Measurements from ENCODE around the gene CLEC17A. TPM values are rescaled to one million over a fixed set of nuclear protein-coding genes. Genes with fewer than 3 reads are reported as not detected.
A peak's percentile ranks its signal among the peaks of the same experiment; 100 is the strongest.

CLEC17A gene
- total RNA-seq, 2 experiments from 2014 or later = 27.4 to 51.1 TPM

- no peak for TF ChIP-seq EZH2phosphoT487 (IDR thresholded peaks at IDR 0.05; ENCODE audit: borderline replicate concordance, low read depth, low read length)
- no peak for DNase-seq (ENCODE audit: low spot score)
- H3K79me2 ChIP-seq (ENCODE audit: insufficient read depth, low read depth, low read length) = peaks cover 16% of the 10 kb centered on the region
- peaks cover 15% of the 10 kb centered on the region for H3K4me1 ChIP-seq (ENCODE audit: insufficient read depth, low read length, poor library complexity, severe bottlenecking)
- H3K27ac ChIP-seq (ENCODE audit: low read depth, low read length, poor library complexity, severe bottlenecking) = no peak overlapping the region
- POLR2A ChIA-PET = no interaction called here
- intact Hi-C loops (cut with micrococcal nuclease; ENCODE audit: unreplicated experiment) = no loop called here
- no peak overlapping the region for H3K4me3 ChIP-seq (ENCODE audit: low read depth, low read length, poor library complexity, severe bottlenecking)
- H3K36me3 ChIP-seq (ENCODE audit: insufficient read depth, low read length) = peaks cover 54% of the 10 kb centered on the region
- H2AFZ ChIP-seq (ENCODE audit: low read length) = no peak overlapping the region
- H4K20me1 ChIP-seq (ENCODE audit: insufficient read depth, low read length) = peaks cover 4% of the 10 kb centered on the region; the same call in 1 of the 2 replicates
- no peaks in the 10 kb centered on the region for H3K9me2 ChIP-seq (ENCODE audit: insufficient read depth, low read length)
- CTCF ChIA-PET (ENCODE audit: unreplicated experiment) = no interaction called here
- no TSS peak for BruUV-seq (replicated peaks)
- no peaks in the 10 kb centered on the region for H3K9me3 ChIP-seq (ENCODE audit: low read length)
- no peak overlapping the region for H3K4me2 ChIP-seq (ENCODE audit: low read length)
Measured at GRCh38 chr19:14567079-14567478, 15.8 kb upstream of the CLEC17A start.

- intact Hi-C loops (cut with micrococcal nuclease; ENCODE audit: unreplicated experiment) = no loop called here
Measured at GRCh38 chr19:14570864-14571527, 11.9 kb upstream of the CLEC17A start.

More at GRCh38 chr19:14570864-14571527, 11.9 kb upstream of the CLEC17A start:
- H3K9me3 ChIP-seq (ENCODE audit: low read length) = no peaks in the 10 kb centered on the region
- no peaks in the 10 kb centered on the region for H3K9me2 ChIP-seq (ENCODE audit: insufficient read depth, low read length)
- H3K4me1 ChIP-seq (ENCODE audit: insufficient read depth, low read length, poor library complexity, severe bottlenecking) = peaks cover 29% of the 10 kb centered on the region
- BruUV-seq (replicated peaks) = no TSS peak
- H4K20me1 ChIP-seq (ENCODE audit: insufficient read depth, low read length) = peaks cover 4% of the 10 kb centered on the region; the same call in 1 of the 2 replicates
- TF ChIP-seq CTCF (conservative IDR thresholded peaks at IDR 0.05; ENCODE audit: low read length) (no peak), EZH2phosphoT487 (IDR thresholded peaks at IDR 0.05; ENCODE audit: borderline replicate concordance, low read depth, low read length) (no peak)
- H3K79me2 ChIP-seq (ENCODE audit: insufficient read depth, low read depth, low read length) = peaks cover 16% of the 10 kb centered on the region
- peak overlapping the region; percentile 99 for H3K4me2 ChIP-seq (ENCODE audit: low read length)
- peaks cover 29% of the 10 kb centered on the region; the same call in 1 of the 2 replicates for H3K36me3 ChIP-seq (ENCODE audit: insufficient read depth, low read length)
- ChIA-PET POLR2A (interaction anchor here (0.6 to 7.8 kb wide), 5 partner anchors 11 to 1015 kb away, joined by 3 to 92 read pairs (median 3); partner anchors contain the start of gene ZNF333), CTCF (ENCODE audit: unreplicated experiment) (interaction anchor here (0.6 kb wide), 1 partner anchor 10 kb away, joined by 3 read pairs; no protein-coding TSS in a partner anchor)
- H2AFZ ChIP-seq (ENCODE audit: low read length) = peak overlapping the region; percentile 75; the same call in 1 of the 2 replicates
- no peak for DNase-seq (ENCODE audit: low spot score)
- H3K4me3 ChIP-seq (ENCODE audit: low read depth, low read length, poor library complexity, severe bottlenecking) = peak overlapping the region; percentile 98
- peak overlapping the region; percentile 63 for H3K27ac ChIP-seq (ENCODE audit: low read depth, low read length, poor library complexity, severe bottlenecking)

All from OCI-LY7 (cell line).